GM18502 (cell line): ENCODE measurements around the gene C3orf49.

Source experiments
- ATAC-seq: cut with Tn5 transposase; IDR thresholded peaks from one replicate; pipeline ENCODE4 v1.9.1; 2021; ENCODE audit warnings: mild to moderate bottlenecking; ENCODE audit not compliant: unreplicated experiment, poor library complexity

C3orf49 gene

GRCh38 chr3:63877737-63878393 lies 58.8 kb downstream of the C3orf49 start:
- no peak for ATAC-seq

GRCh38 chr3:63878394-63879060 lies 59.4 kb downstream of the C3orf49 start:
- no peak for ATAC-seq

DNA sequence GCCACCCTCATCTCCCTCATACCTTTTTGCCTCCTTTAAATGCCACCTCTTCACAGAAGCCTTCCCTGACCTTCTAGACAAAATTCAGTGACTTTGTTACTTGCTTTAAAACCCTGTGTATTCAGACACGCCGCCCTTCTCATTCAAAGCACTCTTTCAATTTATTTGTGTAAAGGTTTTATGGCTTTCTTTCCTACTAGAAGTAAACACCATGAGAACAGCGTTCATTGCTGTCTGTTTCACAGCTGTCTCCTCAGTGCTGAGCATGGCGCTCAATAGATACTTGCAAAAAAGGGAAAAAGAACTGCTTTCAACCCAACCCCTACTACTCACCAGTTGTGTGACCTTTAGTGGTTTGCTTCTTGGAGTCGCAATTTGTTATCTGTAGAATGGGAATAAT lies 61.6 kb downstream of the C3orf49 start:
- ATAC-seq = no peak

DNA sequence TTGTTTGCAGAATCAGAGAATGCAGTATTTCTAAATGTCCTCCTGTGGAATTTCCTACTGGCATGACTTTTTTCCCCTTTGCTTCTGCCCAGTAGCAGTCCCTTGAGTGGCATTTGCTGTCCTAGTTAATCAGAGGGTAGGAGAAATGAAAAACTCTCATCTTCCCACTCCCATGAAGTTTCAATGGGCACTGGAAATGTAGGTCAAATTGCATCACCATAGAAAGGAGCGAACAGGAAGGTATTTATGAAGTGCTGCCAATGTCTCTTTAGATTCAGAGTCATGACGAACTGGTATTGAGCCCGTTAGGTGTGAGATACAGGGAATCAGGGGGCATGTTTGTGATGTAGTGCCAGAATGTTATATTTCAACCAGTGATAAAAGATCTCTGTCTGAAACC lies 67.8 kb downstream of the C3orf49 start:
- no peak for ATAC-seq

DNA sequence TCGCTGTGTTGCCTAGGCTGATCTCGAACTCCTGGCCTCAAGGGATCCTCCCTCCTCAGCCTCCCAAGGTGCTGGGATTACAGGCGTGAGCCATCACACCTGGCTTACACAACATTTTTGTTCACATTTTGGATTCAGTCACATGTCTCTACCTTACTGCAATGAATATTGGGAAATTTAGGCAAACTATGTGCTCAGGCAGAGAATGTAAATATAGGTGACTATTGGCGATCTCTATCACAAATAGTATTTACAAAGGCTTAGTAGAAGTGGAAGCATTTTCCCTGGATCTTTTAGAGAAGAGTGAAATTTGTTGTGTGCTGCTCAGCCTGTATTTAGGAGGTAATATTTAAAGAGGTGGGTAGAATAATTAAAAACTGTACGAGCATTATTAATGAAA lies 72.4 kb downstream of the C3orf49 start:
- no peak for ATAC-seq

DNA sequence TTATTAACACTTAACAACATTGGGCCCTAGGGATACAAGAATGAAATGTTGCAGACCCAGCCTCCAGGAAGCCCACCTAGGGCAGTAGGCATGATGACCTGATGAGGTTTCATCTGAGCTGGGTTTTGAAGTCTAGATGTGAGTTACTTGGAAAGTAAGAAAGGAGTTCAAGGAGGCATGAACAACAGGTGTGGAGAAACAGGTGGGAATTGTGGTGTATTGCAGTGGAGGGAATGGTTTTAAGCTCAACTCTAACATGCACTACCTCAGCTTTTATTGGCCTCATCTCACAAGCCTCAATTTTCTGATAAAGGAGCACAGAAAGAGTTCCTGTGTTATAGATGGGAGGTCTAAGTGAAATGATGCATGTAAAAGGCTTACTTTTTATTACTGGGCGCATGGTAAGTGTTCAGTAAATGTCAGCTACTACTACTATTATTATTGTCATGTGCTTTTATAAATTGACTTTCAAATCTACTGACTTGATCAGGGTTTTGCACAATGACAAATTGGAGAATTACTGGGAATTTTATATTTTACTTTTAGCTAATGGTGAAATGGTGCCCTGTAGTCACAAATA lies 73.8 kb downstream of the C3orf49 start:
- no peak for ATAC-seq

GRCh38 chr3:63895422-63896189 lies 76.5 kb downstream of the C3orf49 start:
- ATAC-seq = no peak

DNA sequence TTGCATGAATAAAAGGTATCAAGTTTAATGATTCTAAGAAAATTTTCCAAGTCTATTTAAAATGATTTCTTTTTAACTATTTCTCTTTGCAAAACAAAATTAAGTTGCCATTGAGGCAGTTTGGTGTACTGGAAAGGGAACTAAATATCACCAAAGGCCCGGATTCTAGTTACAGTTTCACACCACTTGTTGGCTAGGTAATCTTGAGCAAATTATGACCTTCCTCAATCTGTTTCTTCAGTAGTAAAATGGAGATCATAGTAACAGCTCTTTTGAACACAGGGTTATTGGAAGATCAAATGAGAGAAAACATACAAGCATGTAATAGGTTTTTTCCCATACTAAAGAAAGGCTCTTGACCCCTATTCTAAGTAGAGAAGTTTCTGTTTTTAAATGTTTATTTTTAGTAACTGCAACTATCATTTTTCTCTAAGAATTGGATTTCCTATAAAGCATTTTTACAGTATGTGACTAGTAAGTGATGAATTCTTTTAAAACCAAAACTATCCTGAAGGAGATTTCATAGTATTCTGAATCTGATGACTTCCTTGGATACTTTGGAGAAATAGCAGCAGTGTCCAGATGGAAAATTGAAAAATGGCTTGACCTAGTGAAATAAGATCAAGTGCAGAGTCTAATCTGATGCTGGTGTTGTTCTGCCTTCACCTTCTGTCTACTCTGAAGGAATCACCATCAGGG lies 77.4 kb downstream of the C3orf49 start:
- peak; percentile 81 for ATAC-seq
